SU-DHL-6 (cell line): ENCODE data around the gene LTBP2.

Experiments
- H2AFZ ChIP-seq: fragments of 200-600 bp; sonication (generic); 2 replicates; pipeline ENCODE4 v1.6.1; 2014; ENCODE audit warnings: low read depth, mild to moderate bottlenecking, moderate library complexity, mixed read lengths, antibody characterized with exemption, low read length; ENCODE audit not compliant: severe bottlenecking
- H3F3A ChIP-seq: fragments of 200-600 bp; shearing (Covaris generic); 2 replicates; pipeline ENCODE4 v1.6.0; 2016; ENCODE audit warnings: antibody characterized with exemption, mild to moderate bottlenecking; ENCODE audit not compliant: insufficient read depth
- H3K27ac ChIP-seq: fragments of 200-600 bp; sonication (generic); 2 replicates; pipeline ENCODE4 v1.5.1; 2016; ENCODE audit warnings: low read depth, mild to moderate bottlenecking, low read length, moderate library complexity, mixed read lengths
- H3K27me3 ChIP-seq: fragments of 200-600 bp; sonication (generic), shearing (Covaris generic); 2 replicates; pipeline ENCODE4 v1.6.0; 2014; ENCODE audit warnings: mild to moderate bottlenecking, low read length
- H3K36me3 ChIP-seq: fragments of 200-600 bp; sonication (generic); 2 replicates; pipeline ENCODE4 v1.6.1; 2014; ENCODE audit warnings: mild to moderate bottlenecking, low read length, mixed read lengths
- H3K4me2 ChIP-seq: fragments of 300-600, 200-600 bp; shearing (Covaris generic), sonication (generic); 2 replicates; pipeline ENCODE4 v1.6.0; 2014; ENCODE audit warnings: low read length, low read depth, mild to moderate bottlenecking; ENCODE audit not compliant: poor library complexity, severe bottlenecking
- H3K4me3 ChIP-seq: fragments of 200-600 bp; sonication (generic); 2 replicates; pipeline ENCODE4 v1.5.1; 2014; ENCODE audit warnings: antibody characterized with exemption, low read length, mild to moderate bottlenecking, mixed read lengths; ENCODE audit not compliant: insufficient read depth, poor library complexity, severe bottlenecking
- H3K79me2 ChIP-seq: fragments of 200-600 bp; sonication (generic); 2 replicates; pipeline ENCODE4 v1.6.1; 2014; ENCODE audit warnings: mild to moderate bottlenecking, low read length, moderate library complexity; ENCODE audit not compliant: insufficient read depth
- H3K9ac ChIP-seq: fragments of 200-600 bp; sonication (generic); 2 replicates; pipeline ENCODE4 v1.7.0; 2014; ENCODE audit warnings: mild to moderate bottlenecking, low read length
- H3K9me2 ChIP-seq: fragments of 200-600 bp; sonication (generic); replicated peaks from 2 replicates; pipeline ENCODE4 v1.6.1; 2014; ENCODE audit warnings: low read length; ENCODE audit not compliant: insufficient read depth
- H3K9me3 ChIP-seq: fragments of 200-600 bp; sonication (generic); 2 replicates; pipeline ENCODE4 v1.6.1; 2014; ENCODE audit warnings: low read length, mixed read lengths; ENCODE audit not compliant: insufficient read depth
- H4K20me1 ChIP-seq: fragments of 200-600 bp; sonication (generic); 2 replicates; pipeline ENCODE4 v1.6.1; 2014; ENCODE audit warnings: low read depth, mild to moderate bottlenecking, antibody characterized with exemption, low read length, moderate library complexity, mixed read lengths
- CTCF ChIP-seq: fragments of 200-600 bp; sonication (generic); IDR thresholded peaks from one replicate; pipeline ENCODE4 v1.5.1; 2017; ENCODE audit warnings: antibody characterized with exemption, mild to moderate bottlenecking, low read length, moderate library complexity; ENCODE audit not compliant: insufficient read depth, poor library complexity, severe bottlenecking
- EZH2phosphoT487 ChIP-seq: fragments of 200-600 bp; sonication (generic), shearing (Covaris generic); conservative IDR thresholded peaks from 2 replicates; pipeline ENCODE4 v1.6.1; 2018; ENCODE audit warnings: mild to moderate bottlenecking, antibody characterized with exemption, low read length, moderate library complexity, mixed read lengths

LTBP2 gene

GRCh38 chr14:74647678-74648461, 35.8 kb upstream of the LTBP2 start:
- no peak overlapping the region for H3K4me2 ChIP-seq
- H3K27me3 ChIP-seq: no peaks in the 10 kb centered on the region
- no peak overlapping the region for H3K4me3 ChIP-seq
- no peaks in the 10 kb centered on the region for H3K9me3 ChIP-seq
- H3K36me3 ChIP-seq: no peaks in the 10 kb centered on the region
- H4K20me1 ChIP-seq: no peaks in the 10 kb centered on the region
- no peaks in the 10 kb centered on the region for H3K79me2 ChIP-seq
- H3K9ac ChIP-seq: no peak overlapping the region
- H2AFZ ChIP-seq: no peak overlapping the region
- no peaks in the 10 kb centered on the region for H3F3A ChIP-seq
- no peak overlapping the region for H3K27ac ChIP-seq
- TF ChIP-seq CTCF (no peak), EZH2phosphoT487 (no peak)
- no peaks in the 10 kb centered on the region for H3K9me2 ChIP-seq

GRCh38 chr14:74647061-74647677, 35.1 kb upstream of the LTBP2 start:
- no peak overlapping the region for H3K27ac ChIP-seq
- no peak overlapping the region for H3K9ac ChIP-seq

GRCh38 chr14:74645756-74646470, 33.9 kb upstream of the LTBP2 start:
- no peak overlapping the region for H3K9ac ChIP-seq
- H3K36me3 ChIP-seq: no peaks in the 10 kb centered on the region

More at GRCh38 chr14:74647061-74647677, 35.1 kb upstream of the LTBP2 start:
- Histone ChIP-seq H3F3A (no peaks in the 10 kb centered on the region), H3K4me3 (no peak overlapping the region), H3K36me3 (no peaks in the 10 kb centered on the region), H3K9me2 (no peaks in the 10 kb centered on the region), H3K27me3 (no peaks in the 10 kb centered on the region), H4K20me1 (no peaks in the 10 kb centered on the region), H3K9me3 (no peaks in the 10 kb centered on the region), H3K4me2 (no peak overlapping the region), H2AFZ (no peak overlapping the region), H3K79me2 (no peaks in the 10 kb centered on the region)
- no peak for TF ChIP-seq CTCF
- TF ChIP-seq EZH2phosphoT487: no peak

More at GRCh38 chr14:74645756-74646470, 33.9 kb upstream of the LTBP2 start:
- Histone ChIP-seq H3F3A (no peaks in the 10 kb centered on the region), H3K9me2 (no peaks in the 10 kb centered on the region), H2AFZ (no peak overlapping the region), H4K20me1 (no peaks in the 10 kb centered on the region), H3K4me2 (no peak overlapping the region), H3K79me2 (no peaks in the 10 kb centered on the region), H3K4me3 (no peak overlapping the region), H3K9me3 (no peaks in the 10 kb centered on the region), H3K27ac (no peak overlapping the region), H3K27me3 (no peaks in the 10 kb centered on the region)
- TF ChIP-seq CTCF: no peak
- TF ChIP-seq EZH2phosphoT487: no peak
